A673 (cell line): Measurements from ENCODE around the gene CDC37L1.

Source experiments
- CTCF ChIP-seq: fragments of 300-800, 200-600 bp; sonication (generic); conservative IDR thresholded peaks from 2 replicates; pipeline ENCODE4 v1.5.1; 2017; ENCODE audit warnings: low read depth, mild to moderate bottlenecking, antibody characterized with exemption, low read length, moderate library complexity, mixed read lengths
- EZH2 ChIP-seq: fragments of 200-600 bp; sonication (generic); IDR thresholded peaks from 2 replicates; pipeline ENCODE4 v1.6.1; 2017; ENCODE audit warnings: borderline replicate concordance, low read depth, mild to moderate bottlenecking, mixed read lengths, antibody characterized with exemption, low read length; ENCODE audit not compliant: poor library complexity, severe bottlenecking

DNA sequence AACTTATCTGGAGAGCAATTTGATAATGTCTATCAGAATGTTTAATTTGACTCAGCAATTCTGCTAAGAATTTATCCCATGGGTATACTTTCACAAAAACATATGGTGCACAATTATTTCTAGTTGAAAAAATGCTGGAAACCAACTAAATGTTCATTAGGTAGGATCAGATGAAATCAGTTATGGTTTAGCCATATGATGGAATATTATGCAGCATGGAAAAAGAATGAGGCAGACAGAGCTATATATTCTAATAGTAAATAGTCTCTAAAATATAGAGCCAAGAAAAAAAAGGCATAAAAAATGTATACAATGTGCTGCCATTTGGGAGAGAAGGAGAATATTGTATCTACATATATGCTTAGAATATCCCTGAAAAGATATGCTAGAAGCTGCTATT is 9.5 kb upstream of the CDC37L1 start:
- TF ChIP-seq CTCF (no peak), EZH2 (no peak)
